GM12878 (cell line): ENCODE results near the gene IQCH. TPM values are rescaled to one million over a fixed set of nuclear protein-coding genes. Genes with fewer than 3 reads are reported as not detected.

Experiments used
- ATAC-seq: fragments of 200-7000 bp; cut with Tn5 transposase; 3 replicates; pipeline ENCODE4 v1.9.1; 2020; ENCODE audit warnings: mild to moderate bottlenecking, moderate library complexity
- BruUV-seq: library from RNA; stranded (reverse); fragments of 400-500 nt; replicated peaks from 2 replicates; lab custom pipeline; 2021; lab: Mats Ljungman, UMichigan
- CTCF ChIA-PET: fragments of 300-600 bp; sonication (Branson Sonifier 250); formaldehyde crosslinking; extraction: SDS; loops from one replicate; lab custom pipeline; 2021; ENCODE audit warnings: inconsistent platforms; lab: Yijun Ruan, JAX
- POLR2A ChIA-PET: fragments of 350-600 bp; formaldehyde crosslinking; extraction: SDS; loops from one replicate; lab custom pipeline; 2021; ENCODE audit warnings: inconsistent platforms; lab: Charles Lee
- RAD21 ChIA-PET: fragments of 300-600 bp; sonication (Branson Sonifier 250); formaldehyde crosslinking; loops from one replicate; lab custom pipeline; 2023; ENCODE audit warnings: antibody characterized with exemption; ENCODE audit not compliant: unreplicated experiment; lab: Charles Lee
- SMC1A ChIA-PET: fragments of 300-600 bp; sonication (Branson Sonifier 250); formaldehyde crosslinking; loops from one replicate; lab custom pipeline; 2023; ENCODE audit not compliant: unreplicated experiment, uncharacterized antibody; lab: Charles Lee
- DNase-seq: peaks from one replicate; pipeline ENCODE4 v3.0.0-alpha.2; 2011; ENCODE audit warnings: low read depth, low spot score
- FAIRE-seq: peaks from 3 replicates; lab custom pipeline; 2011; peaks lifted over from hg19 to GRCh38; lab: Jason Lieb, UNC
- H2AFZ ChIP-seq: 2 replicates; pipeline ENCODE4 v1.6.0; 2011; ENCODE audit warnings: low read depth, low read length, control low read depth; ENCODE audit not compliant: control insufficient read depth
- H3K27ac ChIP-seq: 2 replicates; pipeline ENCODE4 v1.5.1; 2011; ENCODE audit warnings: control low read depth; ENCODE audit not compliant: control insufficient read depth, insufficient read depth
- H3K27me3 ChIP-seq, 2 experiments: replicated peaks in 1 of 2; 2 replicates each; pipeline versions ENCODE4 v1.6.0 to v1.6.1; 2011; ENCODE audit warnings: low read length in 1 of 2; ENCODE audit not compliant: control insufficient read depth in 2 of 2, insufficient read depth in 2 of 2
- H3K36me3 ChIP-seq, 2 experiments: 2 replicates each; pipeline ENCODE4 v1.5.1; 2011; ENCODE audit warnings: low read length in 1 of 2; ENCODE audit not compliant: control insufficient read depth in 2 of 2, insufficient read depth in 2 of 2
- H3K4me1 ChIP-seq: 2 replicates; pipeline ENCODE4 v1.6.1; 2011; ENCODE audit warnings: mild to moderate bottlenecking, low read length, moderate library complexity, mixed read lengths; ENCODE audit not compliant: control insufficient read depth, insufficient read depth
- H3K4me2 ChIP-seq: 2 replicates; pipeline ENCODE4 v1.6.0; 2011; ENCODE audit warnings: control low read depth; ENCODE audit not compliant: control insufficient read depth, insufficient read depth
- H3K4me3 ChIP-seq: fragments of 200-600 bp; sonication (generic); 2 replicates; pipeline ENCODE4 v1.5.1; 2016
- H3K79me2 ChIP-seq: 2 replicates; pipeline ENCODE4 v1.6.0; 2011; ENCODE audit warnings: low read length; ENCODE audit not compliant: control insufficient read depth, insufficient read depth
- H3K9ac ChIP-seq: 2 replicates; pipeline ENCODE4 v1.8.0; 2011; ENCODE audit warnings: low read length, control low read depth, mixed read lengths; ENCODE audit not compliant: control insufficient read depth, insufficient read depth
- H3K9me3 ChIP-seq: replicated peaks from 3 replicates; pipeline ENCODE4 v1.5.1; 2011; ENCODE audit warnings: mild to moderate bottlenecking, low read length; ENCODE audit not compliant: control insufficient read depth, insufficient read depth
- H4K20me1 ChIP-seq: 2 replicates; pipeline ENCODE4 v1.6.0; 2011; ENCODE audit not compliant: control insufficient read depth, insufficient read depth
- BRCA1 ChIP-seq: IDR thresholded peaks from 2 replicates; pipeline ENCODE4 v1.6.1; 2011; ENCODE audit warnings: low read depth, low read length, improper control_type of control experiment
- CBX3 ChIP-seq: fragments of 200-600 bp; sonication (generic); IDR thresholded peaks from 2 replicates; pipeline ENCODE4 v1.6.1; 2016; ENCODE audit warnings: low read depth, borderline replicate concordance
- CHD2 ChIP-seq: IDR thresholded peaks from 2 replicates; pipeline ENCODE4 v1.6.1; 2011; ENCODE audit warnings: low read depth, low read length, improper control_type of control experiment, borderline replicate concordance
- CREB1 ChIP-seq: IDR thresholded peaks from 2 replicates; pipeline ENCODE4 v1.6.1; 2012; ENCODE audit warnings: low read depth, mild to moderate bottlenecking, inconsistent platforms
- JUND ChIP-seq: IDR thresholded peaks from 2 replicates; pipeline ENCODE4 v1.6.1; 2012; ENCODE audit warnings: low read depth, mild to moderate bottlenecking, low read length, improper control_type of control experiment, moderate library complexity
- POU2F2 ChIP-seq: IDR thresholded peaks from 3 replicates; pipeline ENCODE4 v1.6.1; 2011; ENCODE audit warnings: low read depth, mild to moderate bottlenecking, low read length, borderline replicate concordance
- SMARCA5 ChIP-seq: fragments of 450-650 bp; IDR thresholded peaks from 2 replicates; pipeline ENCODE4 v1.6.1; 2017; ENCODE audit warnings: mild to moderate bottlenecking
- WRNIP1 ChIP-seq: IDR thresholded peaks from 2 replicates; pipeline ENCODE4 v1.6.1; 2011; ENCODE audit warnings: low read depth, low read length, improper control_type of control experiment, borderline replicate concordance
- ZSCAN29 ChIP-seq: fragments of 450-650 bp; IDR thresholded peaks from 2 replicates; pipeline ENCODE4 v1.6.1; 2017; ENCODE audit warnings: mild to moderate bottlenecking, moderate library complexity
- WGBS: methylation state at CpG from one replicate; pipeline ENCODE4 v1.1.6; 2016; ENCODE audit warnings: low lambda C conversion rate; ENCODE audit not compliant: insufficient replicate concordance, insufficient coverage; ENCODE audit errors: missing lambda C conversion rate; 5-methylcytosine and 5-hydroxymethylcytosine counted together
- in situ Hi-C: fragments of 300-500 bp; cut with MboI; formaldehyde crosslinking; loops from 9 replicates; pipeline ENCODE4 v1.14.3; 2018; ENCODE audit warnings: mixed read lengths
- intact Hi-C: fragments of 100-400 bp; cut with micrococcal nuclease; formaldehyde crosslinking; loops from one replicate; pipeline ENCODE4 v1.14.2; 2022; ENCODE audit not compliant: unreplicated experiment
- polyA plus RNA-seq, 11 experiments: library from polyadenylated mRNA; depleted of rRNA in 4 of 11; unstranded in 6 of 11; stranded (reverse) in 5 of 11; fragments of >200 nt; fragmentation: Nextera tagmentation in 4 of 11; fragmentation: Illumina TruSeq in 1 of 11; extraction: Ambion mirVana in 4 of 11; extraction: Trizol in 1 of 11; gene quantifications; 1 replicate in 1 of 11; 2 replicates in 10 of 11; pipeline versions ENCODE4 v1.2.1 to v1.2.3, GENCODE V29; 2011 to 2016; ENCODE audit warnings: inconsistent platforms in 2 of 11, missing spikeins in 2 of 11, low read depth in 1 of 11
- total RNA-seq, 4 experiments: library from RNA; depleted of rRNA in 3 of 4; stranded (reverse); fragments of >200 nt in 3 of 4; fragmentation: Illumina TruSeq in 1 of 4; extraction: Trizol in 1 of 4; gene quantifications; 2 replicates each; pipeline versions ENCODE4 v1.2.1 to v1.2.3, GENCODE V29; 2013 to 2021
- TF ChIP-seq, protein P1 (sequence below): fragments of 450-650 bp; IDR thresholded peaks from 2 replicates; pipeline ENCODE4 v1.6.1; 2016; ENCODE audit warnings: mild to moderate bottlenecking
- TF ChIP-seq, protein P2 (sequence below): fragments of 450-650 bp; IDR thresholded peaks from 2 replicates; pipeline ENCODE4 v1.6.1; 2018; ENCODE audit warnings: borderline replicate concordance, mild to moderate bottlenecking; ENCODE audit not compliant: partially characterized antibody
- TF ChIP-seq, protein P3 (sequence below): fragments of 450-650 bp; IDR thresholded peaks from 2 replicates; pipeline ENCODE4 v1.6.1; 2017; ENCODE audit warnings: mild to moderate bottlenecking, moderate library complexity
- TF ChIP-seq, protein P4 (sequence below): IDR thresholded peaks from 2 replicates; pipeline ENCODE4 v1.6.1; 2011; ENCODE audit warnings: borderline replicate concordance, low read depth, mild to moderate bottlenecking, moderate library complexity, low read length; ENCODE audit not compliant: insufficient read depth, poor library complexity, severe bottlenecking

The IQCH gene
- total and polyA plus RNA-seq, 10 of the 15 experiments (the other 5 are each of a cell fraction or from before 2014, with no cell fraction given): 0.29 to 1.3 (median 0.99) TPM

DNA sequence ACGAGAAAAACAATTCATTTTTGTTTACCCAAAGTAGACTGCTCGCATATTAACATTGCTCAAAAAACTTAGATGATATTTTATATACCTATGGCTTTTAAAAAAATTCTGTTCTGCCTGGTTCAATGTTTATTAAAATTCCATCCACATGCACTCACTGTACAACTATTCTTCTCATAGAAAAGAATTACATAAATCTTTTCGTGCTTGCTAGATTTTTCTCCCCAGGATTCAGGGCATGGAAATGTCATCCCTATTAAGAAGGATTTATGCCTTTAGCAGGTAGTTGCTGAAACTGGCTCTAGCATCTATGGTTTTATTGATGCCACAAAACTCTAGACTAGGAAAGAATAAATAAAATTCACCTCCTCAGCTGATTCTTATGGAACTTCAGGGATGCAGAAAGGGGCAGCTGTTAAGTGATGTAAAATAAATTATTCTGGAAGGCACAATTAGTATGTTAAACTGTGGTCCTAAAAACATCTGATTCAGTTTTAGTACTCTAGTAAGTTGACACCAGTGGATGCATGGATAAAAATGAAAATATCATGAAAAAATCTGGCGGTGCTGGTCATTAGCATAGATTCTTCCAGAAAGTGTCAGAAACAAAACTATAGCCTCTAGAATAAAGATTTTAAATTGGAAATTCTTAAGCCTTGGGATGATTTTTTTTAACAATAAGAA, 41.8 kb upstream of the IQCH start:
- no peak for FAIRE-seq
- CTCF ChIA-PET: no interaction called here
- TF ChIP-seq CBX3 (no peak), JUND (no peak), ZSCAN29 (no peak), WRNIP1 (no peak), POU2F2 (no peak), CREB1 (no peak), CHD2 (no peak), BRCA1 (no peak), SMARCA5 (no peak)
- TF ChIP-seq, protein P1, sequence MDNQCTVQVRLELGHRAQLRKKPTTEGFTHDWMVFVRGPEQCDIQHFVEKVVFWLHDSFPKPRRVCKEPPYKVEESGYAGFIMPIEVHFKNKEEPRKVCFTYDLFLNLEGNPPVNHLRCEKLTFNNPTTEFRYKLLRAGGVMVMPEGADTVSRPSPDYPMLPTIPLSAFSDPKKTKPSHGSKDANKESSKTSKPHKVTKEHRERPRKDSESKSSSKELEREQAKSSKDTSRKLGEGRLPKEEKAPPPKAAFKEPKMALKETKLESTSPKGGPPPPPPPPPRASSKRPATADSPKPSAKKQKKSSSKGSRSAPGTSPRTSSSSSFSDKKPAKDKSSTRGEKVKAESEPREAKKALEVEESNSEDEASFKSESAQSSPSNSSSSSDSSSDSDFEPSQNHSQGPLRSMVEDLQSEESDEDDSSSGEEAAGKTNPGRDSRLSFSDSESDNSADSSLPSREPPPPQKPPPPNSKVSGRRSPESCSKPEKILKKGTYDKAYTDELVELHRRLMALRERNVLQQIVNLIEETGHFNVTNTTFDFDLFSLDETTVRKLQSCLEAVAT: no peak
- TF ChIP-seq, protein P2, sequence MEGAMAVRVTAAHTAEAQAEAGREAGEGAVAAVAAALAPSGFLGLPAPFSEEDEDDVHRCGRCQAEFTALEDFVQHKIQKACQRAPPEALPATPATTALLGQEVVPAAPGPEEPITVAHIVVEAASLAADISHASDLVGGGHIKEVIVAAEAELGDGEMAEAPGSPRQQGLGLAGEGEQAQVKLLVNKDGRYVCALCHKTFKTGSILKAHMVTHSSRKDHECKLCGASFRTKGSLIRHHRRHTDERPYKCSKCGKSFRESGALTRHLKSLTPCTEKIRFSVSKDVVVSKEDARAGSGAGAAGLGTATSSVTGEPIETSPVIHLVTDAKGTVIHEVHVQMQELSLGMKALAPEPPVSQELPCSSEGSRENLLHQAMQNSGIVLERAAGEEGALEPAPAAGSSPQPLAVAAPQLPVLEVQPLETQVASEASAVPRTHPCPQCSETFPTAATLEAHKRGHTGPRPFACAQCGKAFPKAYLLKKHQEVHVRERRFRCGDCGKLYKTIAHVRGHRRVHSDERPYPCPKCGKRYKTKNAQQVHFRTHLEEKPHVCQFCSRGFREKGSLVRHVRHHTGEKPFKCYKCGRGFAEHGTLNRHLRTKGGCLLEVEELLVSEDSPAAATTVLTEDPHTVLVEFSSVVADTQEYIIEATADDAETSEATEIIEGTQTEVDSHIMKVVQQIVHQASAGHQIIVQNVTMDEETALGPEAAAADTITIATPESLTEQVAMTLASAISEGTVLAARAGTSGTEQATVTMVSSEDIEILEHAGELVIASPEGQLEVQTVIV: no peak
- TF ChIP-seq, protein P3, sequence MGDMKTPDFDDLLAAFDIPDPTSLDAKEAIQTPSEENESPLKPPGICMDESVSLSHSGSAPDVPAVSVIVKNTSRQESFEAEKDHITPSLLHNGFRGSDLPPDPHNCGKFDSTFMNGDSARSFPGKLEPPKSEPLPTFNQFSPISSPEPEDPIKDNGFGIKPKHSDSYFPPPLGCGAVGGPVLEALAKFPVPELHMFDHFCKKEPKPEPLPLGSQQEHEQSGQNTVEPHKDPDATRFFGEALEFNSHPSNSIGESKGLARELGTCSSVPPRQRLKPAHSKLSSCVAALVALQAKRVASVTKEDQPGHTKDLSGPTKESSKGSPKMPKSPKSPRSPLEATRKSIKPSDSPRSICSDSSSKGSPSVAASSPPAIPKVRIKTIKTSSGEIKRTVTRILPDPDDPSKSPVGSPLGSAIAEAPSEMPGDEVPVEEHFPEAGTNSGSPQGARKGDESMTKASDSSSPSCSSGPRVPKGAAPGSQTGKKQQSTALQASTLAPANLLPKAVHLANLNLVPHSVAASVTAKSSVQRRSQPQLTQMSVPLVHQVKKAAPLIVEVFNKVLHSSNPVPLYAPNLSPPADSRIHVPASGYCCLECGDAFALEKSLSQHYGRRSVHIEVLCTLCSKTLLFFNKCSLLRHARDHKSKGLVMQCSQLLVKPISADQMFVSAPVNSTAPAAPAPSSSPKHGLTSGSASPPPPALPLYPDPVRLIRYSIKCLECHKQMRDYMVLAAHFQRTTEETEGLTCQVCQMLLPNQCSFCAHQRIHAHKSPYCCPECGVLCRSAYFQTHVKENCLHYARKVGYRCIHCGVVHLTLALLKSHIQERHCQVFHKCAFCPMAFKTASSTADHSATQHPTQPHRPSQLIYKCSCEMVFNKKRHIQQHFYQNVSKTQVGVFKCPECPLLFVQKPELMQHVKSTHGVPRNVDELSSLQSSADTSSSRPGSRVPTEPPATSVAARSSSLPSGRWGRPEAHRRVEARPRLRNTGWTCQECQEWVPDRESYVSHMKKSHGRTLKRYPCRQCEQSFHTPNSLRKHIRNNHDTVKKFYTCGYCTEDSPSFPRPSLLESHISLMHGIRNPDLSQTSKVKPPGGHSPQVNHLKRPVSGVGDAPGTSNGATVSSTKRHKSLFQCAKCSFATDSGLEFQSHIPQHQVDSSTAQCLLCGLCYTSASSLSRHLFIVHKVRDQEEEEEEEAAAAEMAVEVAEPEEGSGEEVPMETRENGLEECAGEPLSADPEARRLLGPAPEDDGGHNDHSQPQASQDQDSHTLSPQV: no peak
- TF ChIP-seq, protein P4, sequence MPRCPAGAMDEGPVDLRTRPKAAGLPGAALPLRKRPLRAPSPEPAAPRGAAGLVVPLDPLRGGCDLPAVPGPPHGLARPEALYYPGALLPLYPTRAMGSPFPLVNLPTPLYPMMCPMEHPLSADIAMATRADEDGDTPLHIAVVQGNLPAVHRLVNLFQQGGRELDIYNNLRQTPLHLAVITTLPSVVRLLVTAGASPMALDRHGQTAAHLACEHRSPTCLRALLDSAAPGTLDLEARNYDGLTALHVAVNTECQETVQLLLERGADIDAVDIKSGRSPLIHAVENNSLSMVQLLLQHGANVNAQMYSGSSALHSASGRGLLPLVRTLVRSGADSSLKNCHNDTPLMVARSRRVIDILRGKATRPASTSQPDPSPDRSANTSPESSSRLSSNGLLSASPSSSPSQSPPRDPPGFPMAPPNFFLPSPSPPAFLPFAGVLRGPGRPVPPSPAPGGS: no peak

More for the DNA sequence above, 41.8 kb upstream of the IQCH start:
- in situ Hi-C loops: no loop called here
- H3K27ac ChIP-seq: no peak overlapping the region
- peaks cover 0 to 9% of the 10 kb centered on the region in 2 experiments; a peak in 2 of 4 replicates for H3K36me3 ChIP-seq
- ATAC-seq (no peak), DNase-seq (no peak)
- SMC1A ChIA-PET: no interaction called here
- intact Hi-C loops: no loop called here
- 98% methylated on average over 4 of the region's 4 CpGs for WGBS
- no peaks in the 10 kb centered on the region for H3K79me2 ChIP-seq
- RAD21 ChIA-PET: no interaction called here
- no peaks in the 10 kb centered on the region for H4K20me1 ChIP-seq
- no TSS peak for BruUV-seq
- H3K9me3 ChIP-seq: peaks cover 3% of the 10 kb centered on the region; the same call in 2 of the 3 replicates
- H3K4me1 ChIP-seq: no peaks in the 10 kb centered on the region
- H2AFZ ChIP-seq: no peak overlapping the region
- no peak overlapping the region for H3K4me3 ChIP-seq
- POLR2A ChIA-PET: no interaction called here
- no peak overlapping the region for H3K4me2 ChIP-seq
- no peak overlapping the region for H3K9ac ChIP-seq
- H3K27me3 ChIP-seq: no peaks in the 10 kb centered on the region
